COLO668 (cell line): ENCODE data around the gene BMERB1.
"Not testable (repeated sequence)": the region's sequence is repeated elsewhere in the genome, so short reads cannot be mapped to it uniquely, and the experiment has no call there.

Experiments
- DNase-seq: peaks from one replicate; lab custom pipeline; 2025; ENCODE audit not compliant: unreplicated experiment; lab: John Stamatoyannopoulos, UW

Gene BMERB1

GRCh38 chr16:15459791-15460190 is 25.4 kb downstream of the BMERB1 start:
- DNase-seq: no peak

GRCh38 chr16:15460601-15461000 is 26.2 kb downstream of the BMERB1 start:
- no peak for DNase-seq

GRCh38 chr16:15461376-15461775 is 27.0 kb downstream of the BMERB1 start:
- DNase-seq: no peak

- no peak for DNase-seq
These were observed 30.2 kb downstream of the BMERB1 start for GRCh38 chr16:15464401-15465186.

- DNase-seq: no peak
These were observed 31.7 kb downstream of the BMERB1 start for GRCh38 chr16:15466131-15466530.

GRCh38 chr16:15466886-15467781 is 32.7 kb downstream of the BMERB1 start:
- DNase-seq: no peak

GRCh38 chr16:15476971-15477370 is 42.6 kb downstream of the BMERB1 start:
- not testable (repeated sequence) for DNase-seq

- no peak for DNase-seq
These were observed 43.4 kb downstream of the BMERB1 start for GRCh38 chr16:15477802-15478201.

GRCh38 chr16:15482068-15482747 is 47.8 kb downstream of the BMERB1 start:
- peak; percentile 15 for DNase-seq

- DNase-seq: no peak
These were observed 48.4 kb downstream of the BMERB1 start for GRCh38 chr16:15482748-15483298.

GRCh38 chr16:15483857-15484256 is 49.5 kb downstream of the BMERB1 start:
- no peak for DNase-seq

- no peak for DNase-seq
These were observed 50.3 kb downstream of the BMERB1 start for GRCh38 chr16:15484662-15485061.

GRCh38 chr16:15485175-15485574 is 50.8 kb downstream of the BMERB1 start:
- no peak for DNase-seq

- DNase-seq: no peak
These were observed 52.3 kb downstream of the BMERB1 start for GRCh38 chr16:15486661-15487060.

- no peak for DNase-seq
These were observed 53.2 kb downstream of the BMERB1 start for GRCh38 chr16:15487336-15488284.

GRCh38 chr16:15489016-15489415 is 54.6 kb downstream of the BMERB1 start:
- no peak for DNase-seq

GRCh38 chr16:15490123-15490711 is 55.8 kb downstream of the BMERB1 start:
- DNase-seq: no peak

- DNase-seq: no peak
These were observed 57.0 kb downstream of the BMERB1 start for GRCh38 chr16:15491411-15491810.

- no peak for DNase-seq
These were observed 57.8 kb downstream of the BMERB1 start for GRCh38 chr16:15492091-15492740.
